HG03457 (cell line): Measurements from ENCODE around the gene PLA2G4A.

Experiments
- ATAC-seq: cut with Tn5 transposase; IDR thresholded peaks from one replicate; pipeline ENCODE4 v1.9.1; 2021; ENCODE audit warnings: moderate number of reproducible peaks; ENCODE audit not compliant: unreplicated experiment

The PLA2G4A gene

DNA sequence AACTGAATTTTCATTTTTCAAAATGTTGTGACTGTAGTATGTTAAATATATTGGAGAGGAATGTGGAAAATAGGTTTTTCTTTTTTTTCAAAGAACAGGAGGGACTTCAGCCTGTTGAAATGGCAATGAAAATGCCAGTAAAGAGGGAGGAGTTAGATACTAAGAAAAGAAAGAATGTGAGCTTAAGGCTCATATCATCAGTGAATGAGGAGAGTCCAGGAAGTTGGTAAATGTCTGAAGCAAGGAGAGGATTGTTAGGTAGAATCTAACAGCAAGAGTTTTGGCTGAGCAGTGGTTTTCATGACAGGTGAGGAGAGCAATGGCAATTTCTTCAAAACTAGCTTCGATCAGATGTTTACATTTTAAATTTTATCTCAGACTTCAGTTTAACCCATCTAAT, 43.0 kb downstream of the PLA2G4A start:
- no peak for ATAC-seq

DNA sequence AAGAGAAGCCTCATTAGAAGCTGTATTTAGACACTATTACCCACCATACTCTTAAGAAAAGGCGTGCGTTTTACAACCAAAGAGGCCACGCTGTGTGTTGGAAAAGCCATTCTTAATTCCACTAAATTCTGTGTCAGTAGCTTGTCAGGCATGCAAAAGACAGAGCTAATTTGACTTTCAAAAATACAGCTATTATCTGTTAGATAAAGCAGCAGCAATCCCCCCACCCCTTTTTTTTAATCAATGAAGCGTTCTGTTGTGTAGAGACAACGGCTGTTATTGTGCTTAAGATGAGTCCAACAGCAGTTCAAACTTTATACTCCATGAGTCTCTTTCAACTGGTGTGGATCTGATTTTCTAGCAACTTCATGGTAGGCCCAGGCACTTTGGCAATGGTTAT, 43.5 kb downstream of the PLA2G4A start:
- no peak for ATAC-seq

DNA sequence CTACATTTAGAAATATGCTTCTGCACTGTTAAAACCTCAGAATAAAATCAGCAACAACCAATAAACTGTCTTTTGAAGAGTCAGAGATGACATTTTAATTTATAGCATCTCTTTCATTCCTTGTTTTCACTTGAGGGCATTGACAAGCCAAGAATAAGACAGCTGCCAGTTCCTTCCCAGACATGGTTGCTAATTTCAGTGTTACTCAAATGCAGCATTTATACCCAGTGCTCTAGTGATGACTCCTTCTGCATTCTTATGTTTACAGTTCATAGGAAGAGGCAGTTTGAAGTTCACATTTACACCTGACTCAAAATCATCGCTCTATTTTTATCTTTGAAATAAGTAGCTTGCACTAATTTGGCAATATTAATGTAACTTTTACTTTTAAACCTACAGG, 44.9 kb downstream of the PLA2G4A start:
- no peak for ATAC-seq

DNA sequence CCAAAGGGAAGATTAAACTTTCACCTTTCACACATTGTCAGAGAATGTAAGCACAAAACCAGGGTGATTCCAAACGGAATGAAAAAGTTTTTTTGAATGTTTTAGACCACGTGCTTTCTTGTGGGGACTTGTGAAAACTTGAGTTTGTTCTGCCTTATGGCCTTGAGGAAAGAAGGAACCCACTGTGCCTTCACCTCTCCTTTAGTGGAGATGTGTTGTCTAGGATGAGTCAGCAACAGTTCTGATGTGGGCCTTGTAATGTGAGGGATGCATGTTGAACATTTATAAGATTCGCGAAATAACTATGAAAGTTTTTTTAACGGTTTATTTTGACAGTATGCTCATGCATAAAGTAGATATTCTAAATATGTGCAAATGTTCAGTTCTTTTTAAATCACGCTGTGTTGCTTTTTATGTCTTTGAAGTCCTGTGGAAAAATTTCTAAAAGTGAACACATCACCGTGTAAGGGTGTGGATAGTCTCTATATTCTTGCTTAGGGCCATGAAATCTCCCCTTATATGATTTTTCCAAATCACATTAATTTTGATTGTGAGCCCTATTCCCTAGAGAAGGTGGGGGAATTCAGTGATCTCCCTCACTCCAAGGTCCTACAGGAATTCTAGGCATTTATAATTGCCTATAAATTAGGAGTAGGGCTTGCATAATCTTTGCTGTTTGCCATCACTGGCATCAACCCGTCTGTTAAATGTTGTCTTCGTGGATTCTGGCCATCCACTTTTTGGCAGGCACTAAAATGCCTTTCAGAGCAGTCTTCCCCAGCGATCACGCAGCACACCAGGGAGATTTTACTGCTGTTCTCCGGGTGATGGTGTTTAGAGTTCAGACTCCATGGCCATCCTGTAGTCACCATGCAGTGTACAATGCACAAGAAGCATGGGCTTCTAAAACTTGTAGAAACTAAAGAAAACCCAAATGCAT, 47.4 kb downstream of the PLA2G4A start:
- ATAC-seq = no peak

DNA sequence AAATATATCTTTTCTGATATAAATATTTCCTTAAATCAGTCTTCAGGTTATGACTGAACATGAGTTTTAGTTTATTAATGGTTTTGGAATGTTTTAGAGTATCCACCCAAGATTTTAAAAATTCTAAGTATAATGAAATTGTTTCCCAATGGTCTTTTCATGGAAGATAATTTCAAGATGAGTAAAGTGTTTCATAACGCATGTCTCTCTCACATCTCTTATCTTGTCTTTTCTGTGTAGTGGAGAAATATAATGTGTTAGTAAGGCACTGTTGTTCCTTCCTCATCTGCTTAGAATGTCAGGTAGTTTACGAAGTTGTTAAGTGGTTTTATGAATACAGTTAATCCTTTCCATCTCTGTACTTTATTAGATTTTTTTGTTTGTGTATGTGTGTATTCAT, 49.6 kb downstream of the PLA2G4A start:
- ATAC-seq = no peak

DNA sequence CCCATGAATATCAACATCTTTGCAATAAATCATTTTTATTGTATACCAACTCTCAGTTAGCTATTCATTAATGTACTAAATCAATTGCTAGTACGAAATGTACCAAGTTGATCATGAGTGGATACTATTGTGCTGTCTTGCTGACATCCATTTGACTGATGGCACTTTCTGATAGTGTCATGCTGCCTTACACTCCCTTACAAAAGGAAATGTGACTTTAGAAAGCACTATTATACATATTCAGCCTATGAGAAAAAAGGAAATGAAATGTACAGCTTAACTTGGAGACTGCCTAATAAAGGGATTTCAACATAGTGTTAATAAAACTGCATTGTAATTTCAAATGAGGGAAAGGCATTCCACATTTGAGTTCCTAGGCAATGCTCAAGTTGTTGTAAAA, 52.2 kb downstream of the PLA2G4A start:
- ATAC-seq = no peak

DNA sequence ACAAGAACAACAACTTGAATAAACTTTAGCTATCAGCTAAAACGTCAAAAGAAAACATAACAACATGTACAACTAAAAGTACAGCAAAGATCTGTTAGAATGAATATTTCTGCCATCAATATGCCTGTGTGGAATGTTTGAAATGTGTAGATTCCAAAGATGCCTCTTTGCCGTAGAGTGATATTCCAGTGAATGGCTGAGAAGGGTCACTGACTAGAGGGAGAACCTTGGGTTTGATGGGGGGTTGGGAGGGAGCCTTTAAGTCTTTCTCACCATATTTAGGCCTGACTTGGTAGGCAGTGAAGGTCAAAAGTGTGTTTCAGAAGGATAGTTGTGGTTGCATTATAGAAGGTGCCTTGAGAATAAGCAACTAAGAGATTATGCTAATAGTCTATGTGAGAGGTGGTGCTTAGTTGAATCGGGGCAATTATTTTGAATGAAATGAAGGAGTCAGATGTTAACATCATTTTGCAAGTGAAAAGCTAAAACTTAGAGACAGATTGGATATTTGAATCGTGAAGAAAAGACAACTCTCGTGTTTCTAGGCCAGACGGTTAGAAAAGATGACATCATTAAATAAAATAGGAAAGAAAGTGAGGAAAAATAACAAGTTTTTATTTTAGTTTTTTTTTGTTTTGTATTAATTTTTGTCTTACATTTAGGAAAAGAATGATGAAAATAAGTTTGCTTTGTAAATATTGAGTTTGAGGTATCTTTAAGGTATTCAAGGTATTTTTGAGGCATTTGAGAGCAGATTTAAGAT, 53.8 kb downstream of the PLA2G4A start:
- no peak for ATAC-seq

DNA sequence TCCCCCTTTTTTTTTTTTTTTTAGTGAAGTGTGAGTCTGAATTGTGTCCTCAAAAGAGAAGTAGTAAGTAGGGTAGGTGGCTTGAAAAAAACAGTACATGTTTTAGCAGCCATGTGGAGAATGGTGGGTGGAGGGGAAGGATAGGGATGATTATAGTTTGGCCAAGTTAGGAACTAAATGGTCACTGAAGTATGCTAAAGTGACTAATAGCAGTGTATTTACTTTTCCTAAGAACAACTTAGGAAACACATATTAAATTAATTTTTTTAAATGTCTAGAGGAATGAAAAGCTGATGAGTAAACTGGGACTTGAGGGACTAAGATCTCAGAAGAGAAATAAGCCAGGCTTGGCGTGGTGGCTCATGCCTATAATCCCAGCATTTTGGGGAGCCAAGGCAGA, 55.5 kb downstream of the PLA2G4A start:
- ATAC-seq = no peak

DNA sequence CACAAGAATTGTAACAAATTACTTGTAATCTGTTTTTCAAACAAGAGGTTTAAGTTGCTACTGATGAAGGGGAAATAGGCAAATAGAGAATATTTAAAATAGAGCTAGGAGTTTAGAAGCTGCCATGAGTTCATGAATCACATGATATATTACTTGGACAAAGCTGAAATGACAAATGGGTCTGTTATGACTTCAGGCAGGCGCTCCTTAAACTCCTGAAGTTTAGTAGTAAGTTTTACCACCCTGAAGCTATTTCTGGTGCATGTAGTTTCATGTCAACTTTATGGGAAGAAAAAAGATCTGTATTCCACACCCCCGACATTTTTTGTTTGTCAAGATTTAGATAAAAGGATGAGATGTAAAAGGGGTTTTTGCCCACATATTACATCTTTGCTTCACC, 58.5 kb downstream of the PLA2G4A start:
- no peak for ATAC-seq

DNA sequence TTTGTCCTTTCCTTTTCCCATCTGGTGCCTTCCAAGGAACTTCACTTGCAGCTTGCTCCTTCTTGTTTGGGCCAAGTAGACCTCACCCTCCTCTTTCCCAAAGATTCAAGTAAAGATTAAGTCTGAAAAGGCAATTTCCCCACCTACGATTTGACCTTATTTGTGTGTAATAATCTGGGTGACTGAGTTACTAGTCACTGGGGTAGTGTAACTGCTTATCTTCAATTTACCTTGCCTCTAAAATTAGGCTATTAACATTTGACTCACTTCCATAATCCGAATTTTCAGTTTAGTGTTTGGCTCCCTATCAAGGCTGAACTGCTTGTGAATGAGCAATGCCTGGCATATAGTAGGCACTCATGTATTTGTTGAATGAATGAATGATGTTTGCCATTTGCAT, 59.6 kb downstream of the PLA2G4A start:
- no peak for ATAC-seq

DNA sequence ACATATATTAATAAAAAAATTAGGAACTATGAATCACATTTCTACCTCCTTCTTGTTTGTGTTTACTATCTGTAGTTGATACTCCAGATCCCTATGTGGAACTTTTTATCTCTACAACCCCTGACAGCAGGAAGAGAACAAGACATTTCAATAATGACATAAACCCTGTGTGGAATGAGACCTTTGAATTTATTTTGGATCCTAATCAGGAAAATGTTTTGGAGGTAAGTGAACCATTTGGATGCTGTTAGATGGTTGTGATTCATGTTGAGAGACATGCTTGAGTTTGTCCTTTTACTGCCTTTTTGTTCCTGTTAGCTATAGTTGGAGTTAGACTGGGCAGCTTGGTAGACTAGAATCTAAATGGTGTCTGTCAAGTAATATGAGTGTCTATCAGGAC, 64.2 kb downstream of the PLA2G4A start:
- ATAC-seq = no peak

DNA sequence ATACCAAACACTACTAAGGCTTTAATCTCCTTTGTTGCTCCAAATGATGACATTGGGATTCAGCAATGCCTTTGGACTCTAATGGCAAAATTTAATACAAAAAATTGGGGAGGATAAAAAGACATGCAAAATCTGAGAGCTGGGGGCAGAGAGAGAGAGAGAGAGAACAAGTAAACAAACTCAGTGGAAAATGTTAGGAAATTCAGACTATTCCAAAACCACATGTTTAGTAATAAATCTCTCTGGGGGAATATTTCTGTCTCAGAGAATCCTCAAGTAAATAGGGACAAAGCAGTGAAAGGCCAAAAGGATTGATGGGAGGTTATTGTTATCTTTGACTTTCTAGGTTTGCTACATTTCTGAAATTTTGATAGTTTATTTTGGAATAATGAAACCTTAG, 65.7 kb downstream of the PLA2G4A start:
- ATAC-seq = no peak

DNA sequence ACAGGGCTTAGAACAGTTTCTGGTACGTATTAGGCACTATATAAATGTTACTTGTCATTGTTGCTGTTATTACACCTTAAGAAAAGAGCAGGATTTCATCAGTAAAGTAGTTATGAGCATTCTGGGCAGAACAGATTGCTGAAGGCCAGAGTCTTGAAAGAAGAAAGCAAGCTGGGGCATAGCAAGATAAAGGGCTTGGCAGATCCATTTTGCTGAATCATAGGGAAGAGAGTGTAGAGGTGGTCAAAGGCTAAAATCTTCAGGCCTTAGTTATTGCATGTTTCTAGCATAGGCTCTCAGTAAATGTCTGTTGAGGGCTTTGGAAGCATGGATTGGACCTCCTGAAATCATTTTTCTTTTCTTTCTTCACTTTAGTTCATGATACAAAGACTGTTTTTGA, 67.5 kb downstream of the PLA2G4A start:
- ATAC-seq = no peak

DNA sequence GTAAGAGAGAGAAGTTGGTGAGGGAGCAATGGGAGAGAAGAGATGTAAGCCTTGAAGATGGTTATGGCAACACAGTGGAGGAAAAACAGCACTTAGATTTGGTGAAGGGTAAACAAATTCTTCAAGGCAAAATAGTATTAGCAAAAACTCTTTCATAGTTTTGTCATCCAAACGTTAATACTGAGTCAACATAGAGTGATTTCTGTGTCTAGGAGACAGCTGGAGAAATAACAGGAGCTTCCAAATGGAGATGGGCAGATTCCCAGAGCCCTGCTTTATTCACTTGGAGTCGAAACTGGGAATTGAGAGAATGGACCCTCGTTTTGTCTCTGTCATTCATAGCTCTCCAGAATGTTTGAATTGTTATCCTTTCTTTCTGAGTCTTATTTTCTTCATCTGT, 68.3 kb downstream of the PLA2G4A start:
- no peak for ATAC-seq

DNA sequence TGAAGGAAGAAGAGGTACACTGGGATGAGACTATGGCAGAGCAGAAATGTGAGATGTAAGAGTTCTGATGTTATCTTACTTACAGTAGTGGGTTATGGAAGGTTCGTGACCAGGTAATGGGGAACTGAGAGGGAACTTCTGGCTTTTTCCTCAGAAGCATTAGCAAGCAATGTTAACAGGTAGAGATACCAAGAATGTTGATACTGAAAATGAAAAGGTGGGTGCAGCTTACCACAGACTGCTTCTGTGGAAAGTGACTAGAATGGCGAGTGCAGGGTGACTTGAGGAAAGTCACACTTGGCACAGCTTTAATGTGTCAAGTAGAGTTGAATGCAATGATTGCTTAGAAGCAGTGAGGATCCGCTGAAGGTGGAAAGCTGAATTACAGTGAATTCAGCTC, 70.8 kb downstream of the PLA2G4A start:
- ATAC-seq = peak; percentile 98

DNA sequence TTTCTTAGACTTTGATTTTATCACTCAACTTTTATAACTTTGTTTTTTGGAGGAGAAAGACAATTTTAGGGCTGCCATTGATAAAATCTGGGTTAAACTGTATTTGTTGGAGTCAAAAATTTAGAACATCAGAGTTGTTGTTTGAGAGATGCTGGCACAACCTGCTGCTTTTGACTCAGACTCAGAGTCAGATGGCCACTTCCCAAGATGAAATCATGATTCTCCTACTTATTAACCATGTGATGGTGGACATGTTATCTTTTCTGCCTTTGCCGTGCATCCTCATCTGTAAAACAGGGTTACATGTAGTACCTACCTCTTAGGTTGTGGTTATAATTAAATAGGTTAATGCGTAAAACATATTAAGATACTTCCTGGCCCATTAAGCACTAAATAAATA, 71.2 kb downstream of the PLA2G4A start:
- ATAC-seq = no peak

DNA sequence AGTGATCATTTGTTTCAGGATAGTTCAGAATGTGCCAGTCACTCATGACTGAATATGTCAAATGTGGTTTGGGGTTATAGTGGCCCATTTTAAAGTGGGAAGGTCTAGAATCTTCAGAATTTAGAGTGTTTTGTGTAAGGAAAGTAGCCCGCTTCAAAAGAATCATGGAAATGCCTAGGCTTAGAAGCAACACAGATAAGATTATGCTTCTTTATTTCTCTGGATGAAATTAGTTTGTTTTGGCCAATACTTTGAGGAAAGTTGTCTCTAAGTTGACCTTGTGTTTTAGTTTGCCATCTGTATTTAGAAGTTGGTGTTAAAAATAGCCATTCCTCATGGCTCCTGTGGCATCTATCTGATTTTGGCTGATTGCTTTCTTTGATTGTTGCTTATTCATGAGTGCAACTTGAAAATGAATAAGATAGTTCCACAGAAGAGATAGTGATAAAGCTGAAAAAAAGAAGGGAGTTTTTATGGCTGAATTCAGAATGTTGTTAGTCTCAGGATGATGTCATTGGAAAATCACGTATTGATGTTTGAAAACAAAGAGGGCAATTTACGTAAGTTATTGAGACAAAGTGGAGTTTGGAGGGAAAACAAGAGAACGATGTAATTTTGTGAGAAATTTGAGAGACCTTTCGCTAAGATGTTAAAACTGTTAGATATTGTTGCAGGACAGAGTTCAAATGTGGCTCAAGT, 71.9 kb downstream of the PLA2G4A start:
- ATAC-seq = no peak

DNA sequence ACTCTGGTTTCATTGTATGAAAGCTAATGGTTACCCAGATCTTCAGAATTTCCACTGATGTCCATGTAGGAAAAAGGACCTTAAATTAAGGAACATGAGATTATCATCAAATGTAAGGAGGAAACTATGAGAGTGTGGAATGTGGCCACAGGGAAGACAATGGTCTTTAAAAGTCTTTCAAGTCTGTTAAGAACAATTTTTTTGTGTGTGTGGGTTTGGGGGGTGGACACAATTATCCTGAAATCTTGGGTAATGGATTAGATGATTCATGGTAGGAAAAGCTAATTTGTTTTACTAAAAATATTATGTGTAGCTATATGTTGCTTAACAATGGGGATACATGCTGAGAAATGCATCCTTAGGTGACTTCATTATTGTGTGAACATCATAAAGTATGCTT, 72.9 kb downstream of the PLA2G4A start:
- no peak for ATAC-seq

DNA sequence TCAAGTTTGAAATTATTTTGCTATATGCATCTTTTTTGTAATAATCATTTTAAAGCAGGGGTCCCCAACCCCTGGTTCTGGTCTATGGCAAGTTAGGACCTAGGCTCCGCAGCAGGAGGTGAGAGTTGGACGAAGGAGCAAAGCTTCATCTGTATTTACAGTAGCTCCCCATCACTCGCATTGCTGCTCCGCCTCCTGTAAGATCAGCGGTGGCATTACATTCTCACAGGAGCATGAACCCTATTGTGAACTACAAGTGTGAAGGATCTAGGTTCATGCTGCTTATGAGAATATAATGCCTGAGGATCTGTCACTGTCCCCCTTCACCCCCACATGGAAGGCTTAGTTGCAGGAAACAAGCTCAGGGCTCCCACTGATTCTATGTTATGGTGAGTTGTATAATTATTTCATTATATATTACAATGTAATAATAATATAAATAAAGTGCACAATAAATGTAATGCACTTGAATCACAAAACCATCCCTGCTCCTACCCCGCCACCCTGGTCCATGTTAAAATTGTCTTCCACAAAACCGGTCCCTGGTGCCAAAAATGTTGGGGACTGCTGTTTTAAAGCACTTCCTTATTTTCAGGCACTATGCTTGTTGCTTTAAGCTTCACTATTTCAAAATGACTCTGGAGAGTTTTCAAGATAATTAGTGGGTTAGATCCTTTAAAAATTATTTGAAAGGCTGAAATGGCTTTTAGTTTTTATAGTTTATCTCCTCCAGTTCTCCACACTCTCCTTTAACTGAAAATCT, 74.8 kb downstream of the PLA2G4A start:
- ATAC-seq = no peak

DNA sequence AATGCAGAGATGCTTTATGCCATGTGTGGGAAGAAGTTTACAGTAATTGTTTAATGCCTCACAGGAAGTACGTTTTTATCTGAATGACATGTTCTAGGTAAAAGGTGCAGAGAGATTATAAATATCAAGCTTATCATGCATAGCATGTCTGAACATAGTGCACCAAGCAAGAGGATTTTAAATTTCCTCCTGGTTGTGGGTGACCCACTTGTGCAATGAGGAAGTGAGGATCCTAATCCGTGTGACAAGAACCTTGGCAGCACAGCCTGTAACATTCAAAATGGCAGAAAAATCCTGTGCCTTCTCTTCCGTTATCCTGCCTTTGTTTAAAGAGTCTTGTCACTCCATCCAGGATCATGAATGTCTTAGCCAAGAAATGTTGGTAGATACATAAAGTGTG, 75.6 kb downstream of the PLA2G4A start:
- no peak for ATAC-seq

DNA sequence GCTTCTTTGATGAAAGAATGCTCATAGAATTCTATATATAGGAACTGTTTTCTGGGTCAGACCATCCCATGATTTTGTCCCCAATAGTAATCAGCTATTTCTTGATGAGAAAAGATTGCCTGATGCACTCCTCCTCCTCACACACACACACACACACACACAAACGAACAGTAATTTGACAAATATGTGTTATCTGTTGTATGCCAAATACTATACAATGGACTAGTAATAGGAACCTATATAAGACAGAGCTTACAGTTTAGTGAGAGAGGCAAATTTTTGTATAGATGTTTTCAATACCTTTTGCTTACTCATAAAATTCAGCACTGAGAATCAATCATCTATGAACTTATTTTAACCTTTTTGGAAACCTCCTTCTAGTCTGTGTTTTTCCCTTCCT, 76.8 kb downstream of the PLA2G4A start:
- no peak for ATAC-seq
